SU-DHL-6 (cell line): ENCODE data around the gene RNF217.
"Not testable (repeated sequence)": the region's sequence is repeated elsewhere in the genome, so short reads cannot be mapped to it uniquely, and the experiment has no call there.

ENCODE experiments used
- H2AFZ ChIP-seq: fragments of 200-600 bp; sonication (generic); 2 replicates; pipeline ENCODE4 v1.6.1; 2014; ENCODE audit warnings: low read depth, mild to moderate bottlenecking, moderate library complexity, mixed read lengths, antibody characterized with exemption, low read length; ENCODE audit not compliant: severe bottlenecking
- H3F3A ChIP-seq: fragments of 200-600 bp; shearing (Covaris generic); 2 replicates; pipeline ENCODE4 v1.6.0; 2016; ENCODE audit warnings: antibody characterized with exemption, mild to moderate bottlenecking; ENCODE audit not compliant: insufficient read depth
- H3K27ac ChIP-seq: fragments of 200-600 bp; sonication (generic); 2 replicates; pipeline ENCODE4 v1.5.1; 2016; ENCODE audit warnings: low read depth, mild to moderate bottlenecking, low read length, moderate library complexity, mixed read lengths
- H3K27me3 ChIP-seq: fragments of 200-600 bp; sonication (generic), shearing (Covaris generic); 2 replicates; pipeline ENCODE4 v1.6.0; 2014; ENCODE audit warnings: mild to moderate bottlenecking, low read length
- H3K36me3 ChIP-seq: fragments of 200-600 bp; sonication (generic); 2 replicates; pipeline ENCODE4 v1.6.1; 2014; ENCODE audit warnings: mild to moderate bottlenecking, low read length, mixed read lengths
- H3K4me2 ChIP-seq: fragments of 300-600, 200-600 bp; shearing (Covaris generic), sonication (generic); 2 replicates; pipeline ENCODE4 v1.6.0; 2014; ENCODE audit warnings: low read length, low read depth, mild to moderate bottlenecking; ENCODE audit not compliant: poor library complexity, severe bottlenecking
- H3K4me3 ChIP-seq: fragments of 200-600 bp; sonication (generic); 2 replicates; pipeline ENCODE4 v1.5.1; 2014; ENCODE audit warnings: antibody characterized with exemption, low read length, mild to moderate bottlenecking, mixed read lengths; ENCODE audit not compliant: insufficient read depth, poor library complexity, severe bottlenecking
- H3K79me2 ChIP-seq: fragments of 200-600 bp; sonication (generic); 2 replicates; pipeline ENCODE4 v1.6.1; 2014; ENCODE audit warnings: mild to moderate bottlenecking, low read length, moderate library complexity; ENCODE audit not compliant: insufficient read depth
- H3K9ac ChIP-seq: fragments of 200-600 bp; sonication (generic); 2 replicates; pipeline ENCODE4 v1.7.0; 2014; ENCODE audit warnings: mild to moderate bottlenecking, low read length
- H3K9me2 ChIP-seq: fragments of 200-600 bp; sonication (generic); replicated peaks from 2 replicates; pipeline ENCODE4 v1.6.1; 2014; ENCODE audit warnings: low read length; ENCODE audit not compliant: insufficient read depth
- H3K9me3 ChIP-seq: fragments of 200-600 bp; sonication (generic); 2 replicates; pipeline ENCODE4 v1.6.1; 2014; ENCODE audit warnings: low read length, mixed read lengths; ENCODE audit not compliant: insufficient read depth
- H4K20me1 ChIP-seq: fragments of 200-600 bp; sonication (generic); 2 replicates; pipeline ENCODE4 v1.6.1; 2014; ENCODE audit warnings: low read depth, mild to moderate bottlenecking, antibody characterized with exemption, low read length, moderate library complexity, mixed read lengths
- EZH2phosphoT487 ChIP-seq: fragments of 200-600 bp; sonication (generic), shearing (Covaris generic); conservative IDR thresholded peaks from 2 replicates; pipeline ENCODE4 v1.6.1; 2018; ENCODE audit warnings: mild to moderate bottlenecking, antibody characterized with exemption, low read length, moderate library complexity, mixed read lengths
- TF ChIP-seq, protein P1 (sequence below): fragments of 200-600 bp; sonication (generic); IDR thresholded peaks from one replicate; pipeline ENCODE4 v1.5.1; 2017; ENCODE audit warnings: antibody characterized with exemption, mild to moderate bottlenecking, low read length, moderate library complexity; ENCODE audit not compliant: insufficient read depth, poor library complexity, severe bottlenecking

RNF217 gene

DNA sequence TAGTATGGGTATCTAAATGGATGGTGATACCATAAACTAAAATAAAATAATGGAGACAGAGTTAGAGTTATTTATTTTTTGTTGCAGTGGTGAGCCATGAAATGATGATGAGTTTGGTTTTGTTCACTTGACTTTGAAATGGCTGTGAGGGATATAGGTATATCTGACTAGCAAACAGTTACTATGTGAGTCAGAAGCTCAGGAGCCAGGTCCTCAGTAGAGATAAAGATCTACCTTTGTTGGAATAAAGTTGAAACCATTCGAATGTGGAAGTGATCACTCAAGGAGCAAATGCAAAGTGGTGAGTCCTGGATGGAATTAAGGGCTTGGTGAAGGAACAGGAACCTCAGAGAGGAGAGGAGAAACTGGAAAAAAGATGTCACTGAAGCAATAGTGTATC is 105.3 kb downstream of the RNF217 start:
- no peaks in the 10 kb centered on the region for H3K36me3 ChIP-seq
- no peak overlapping the region for H3K27ac ChIP-seq
- no peak overlapping the region for H3K4me3 ChIP-seq
- H2AFZ ChIP-seq, result no peak overlapping the region
- no peaks in the 10 kb centered on the region for H3K27me3 ChIP-seq
- no peaks in the 10 kb centered on the region for H3K79me2 ChIP-seq
- no peak overlapping the region for H3K4me2 ChIP-seq
- H3K9me3 ChIP-seq, result no peaks in the 10 kb centered on the region
- H3F3A ChIP-seq, result no peaks in the 10 kb centered on the region
- TF ChIP-seq, protein P1, sequence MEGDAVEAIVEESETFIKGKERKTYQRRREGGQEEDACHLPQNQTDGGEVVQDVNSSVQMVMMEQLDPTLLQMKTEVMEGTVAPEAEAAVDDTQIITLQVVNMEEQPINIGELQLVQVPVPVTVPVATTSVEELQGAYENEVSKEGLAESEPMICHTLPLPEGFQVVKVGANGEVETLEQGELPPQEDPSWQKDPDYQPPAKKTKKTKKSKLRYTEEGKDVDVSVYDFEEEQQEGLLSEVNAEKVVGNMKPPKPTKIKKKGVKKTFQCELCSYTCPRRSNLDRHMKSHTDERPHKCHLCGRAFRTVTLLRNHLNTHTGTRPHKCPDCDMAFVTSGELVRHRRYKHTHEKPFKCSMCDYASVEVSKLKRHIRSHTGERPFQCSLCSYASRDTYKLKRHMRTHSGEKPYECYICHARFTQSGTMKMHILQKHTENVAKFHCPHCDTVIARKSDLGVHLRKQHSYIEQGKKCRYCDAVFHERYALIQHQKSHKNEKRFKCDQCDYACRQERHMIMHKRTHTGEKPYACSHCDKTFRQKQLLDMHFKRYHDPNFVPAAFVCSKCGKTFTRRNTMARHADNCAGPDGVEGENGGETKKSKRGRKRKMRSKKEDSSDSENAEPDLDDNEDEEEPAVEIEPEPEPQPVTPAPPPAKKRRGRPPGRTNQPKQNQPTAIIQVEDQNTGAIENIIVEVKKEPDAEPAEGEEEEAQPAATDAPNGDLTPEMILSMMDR, result no peak
- TF ChIP-seq EZH2phosphoT487, result no peak
- no peak overlapping the region for H3K9ac ChIP-seq
- no peaks in the 10 kb centered on the region for H4K20me1 ChIP-seq
- no peaks in the 10 kb centered on the region for H3K9me2 ChIP-seq

DNA sequence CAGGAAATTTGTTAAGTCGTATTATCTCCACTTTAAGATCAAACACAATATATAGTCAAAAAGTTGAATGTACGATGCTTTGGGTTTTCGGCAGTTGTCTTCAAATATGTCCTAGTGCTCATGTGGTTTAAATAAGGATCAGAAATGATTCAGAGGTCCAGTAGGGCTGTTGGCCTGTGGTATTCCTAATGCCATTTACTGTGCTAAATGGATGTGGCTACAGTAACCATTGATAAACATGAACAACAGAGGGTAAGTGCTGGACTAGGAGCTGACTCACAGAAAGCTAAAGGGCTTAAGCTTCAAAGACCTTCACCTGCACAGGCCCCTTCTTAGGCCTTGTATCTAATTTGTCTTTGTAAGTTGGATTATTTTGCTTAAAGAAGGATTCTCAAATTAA is 110.8 kb downstream of the RNF217 start:
- Histone ChIP-seq H3K79me2 (no peaks in the 10 kb centered on the region), H3K9me3 (no peaks in the 10 kb centered on the region), H4K20me1 (no peaks in the 10 kb centered on the region), H3K4me2 (no peak overlapping the region), H2AFZ (no peak overlapping the region), H3K36me3 (no peaks in the 10 kb centered on the region), H3K27ac (no peak overlapping the region), H3K27me3 (no peaks in the 10 kb centered on the region), H3F3A (no peaks in the 10 kb centered on the region), H3K4me3 (no peak overlapping the region), H3K9ac (no peak overlapping the region), H3K9me2 (no peaks in the 10 kb centered on the region)
- no peak for TF ChIP-seq EZH2phosphoT487

DNA sequence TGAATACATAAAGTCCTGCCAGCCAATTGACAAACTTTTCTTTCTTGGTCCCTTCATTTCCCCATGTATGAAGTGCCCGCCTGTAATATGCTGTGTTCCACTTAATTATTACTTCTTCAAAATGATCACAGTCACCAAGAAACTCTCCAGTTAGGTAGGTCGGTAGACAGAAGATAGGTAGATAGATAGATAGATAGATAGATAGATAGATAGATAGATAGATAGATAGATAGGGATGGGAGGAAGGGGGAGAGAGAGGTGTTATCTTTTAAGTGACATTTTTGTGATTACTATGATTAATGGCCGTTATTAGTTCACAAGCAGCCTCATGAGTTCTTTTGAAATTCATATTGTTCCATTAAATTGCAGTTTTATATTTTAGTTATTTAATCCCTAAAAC is 111.9 kb downstream of the RNF217 start:
- Histone ChIP-seq H3K9me2 (no peaks in the 10 kb centered on the region), H3K9ac (no peak overlapping the region), H3K4me2 (no peak overlapping the region), H3K27ac (no peak overlapping the region), H3K27me3 (no peaks in the 10 kb centered on the region), H3K36me3 (no peaks in the 10 kb centered on the region), H3F3A (no peaks in the 10 kb centered on the region), H4K20me1 (no peaks in the 10 kb centered on the region), H3K4me3 (no peak overlapping the region), H3K9me3 (no peaks in the 10 kb centered on the region), H2AFZ (no peak overlapping the region), H3K79me2 (no peaks in the 10 kb centered on the region)
- TF ChIP-seq EZH2phosphoT487, result no peak
- TF ChIP-seq, protein P1, result no peak

DNA sequence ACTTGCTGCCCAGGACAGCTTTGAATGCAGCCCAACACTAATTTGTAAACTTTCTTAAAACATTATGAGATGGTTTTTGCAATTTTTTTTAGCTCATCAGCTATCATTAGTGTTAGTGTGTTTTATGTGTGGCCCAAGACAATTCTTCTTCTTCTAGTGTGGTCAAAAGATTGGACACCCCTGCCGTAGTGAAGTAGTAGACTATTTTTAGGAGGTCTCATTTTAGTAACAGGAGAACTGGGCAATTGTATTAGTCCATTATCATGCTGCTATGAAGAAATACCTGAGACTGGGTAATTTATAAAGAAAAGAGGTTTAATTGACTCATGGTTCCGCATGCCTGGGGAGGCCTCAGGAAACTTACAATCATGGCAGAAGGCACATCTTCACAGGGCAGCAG is 112.8 kb downstream of the RNF217 start:
- not testable (repeated sequence) for H3K9me3 ChIP-seq, H3K27ac ChIP-seq, H3K36me3 ChIP-seq, H3K27me3 ChIP-seq, H3K79me2 ChIP-seq, H3K4me2 ChIP-seq, H3K9ac ChIP-seq, H3K9me2 ChIP-seq, H3K4me3 ChIP-seq, H2AFZ ChIP-seq, H3F3A ChIP-seq, H4K20me1 ChIP-seq
